Subcutaneous adipose tissue (tissue), 4 donors: Measurements from ENCODE around the gene OXSR1. TPM values are rescaled to one million over a fixed set of nuclear protein-coding genes. Genes with fewer than 3 reads are reported as not detected.

Experiments used
- total RNA-seq, 4 donors: library from RNA; depleted of rRNA; stranded (reverse); fragments of >200 nt; gene quantifications; one replicate each; pipeline ENCODE4 v1.1.0, GENCODE V29; 2016
- TF ChIP-seq, protein P1 (sequence below): fragments of 450-650 bp; IDR thresholded peaks from one replicate; pipeline ENCODE4 v1.5.1; 2016; ENCODE audit warnings: low read depth, mild to moderate bottlenecking, control low read depth, antibody characterized with exemption, moderate library complexity

Gene OXSR1
- total RNA-seq, 4 donors from 2014 or later, result 30.0 to 49.6 (median 33.0) TPM

DNA sequence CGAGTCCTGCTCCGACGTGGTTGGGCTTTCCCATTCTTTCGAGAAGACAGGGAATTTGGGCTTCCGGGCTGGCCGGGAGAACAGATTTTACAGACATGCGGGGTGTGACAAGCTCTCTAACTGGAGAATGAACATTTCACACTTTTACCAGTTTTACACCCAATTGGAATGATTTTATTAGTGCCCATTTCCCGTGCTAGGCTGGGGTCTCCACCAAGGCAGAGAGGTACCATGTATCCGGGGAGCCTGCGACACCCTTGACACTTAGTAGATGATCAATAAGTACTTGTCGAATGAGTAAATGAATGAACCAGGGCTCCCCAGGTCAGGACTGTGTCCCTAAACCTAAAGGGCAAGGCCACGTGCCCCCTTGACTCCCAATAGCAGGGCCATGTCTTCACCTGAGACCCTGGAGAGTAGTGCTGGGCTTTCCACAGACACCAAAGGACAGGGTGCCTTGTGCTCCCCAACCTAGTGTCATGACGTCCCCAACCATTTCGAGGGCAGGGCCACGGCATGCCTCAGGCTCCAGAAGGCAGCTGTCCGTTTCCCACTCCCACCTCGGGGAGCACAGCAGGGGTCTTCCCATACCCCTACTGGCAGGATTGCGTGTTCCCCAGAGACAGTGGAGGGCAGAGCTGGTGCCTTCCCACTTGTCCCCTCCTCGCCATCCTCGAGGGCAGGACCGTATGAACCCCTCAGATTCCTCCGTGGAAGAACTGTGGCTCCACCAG is 27.6 kb upstream of the OXSR1 start:
- TF ChIP-seq, protein P1, sequence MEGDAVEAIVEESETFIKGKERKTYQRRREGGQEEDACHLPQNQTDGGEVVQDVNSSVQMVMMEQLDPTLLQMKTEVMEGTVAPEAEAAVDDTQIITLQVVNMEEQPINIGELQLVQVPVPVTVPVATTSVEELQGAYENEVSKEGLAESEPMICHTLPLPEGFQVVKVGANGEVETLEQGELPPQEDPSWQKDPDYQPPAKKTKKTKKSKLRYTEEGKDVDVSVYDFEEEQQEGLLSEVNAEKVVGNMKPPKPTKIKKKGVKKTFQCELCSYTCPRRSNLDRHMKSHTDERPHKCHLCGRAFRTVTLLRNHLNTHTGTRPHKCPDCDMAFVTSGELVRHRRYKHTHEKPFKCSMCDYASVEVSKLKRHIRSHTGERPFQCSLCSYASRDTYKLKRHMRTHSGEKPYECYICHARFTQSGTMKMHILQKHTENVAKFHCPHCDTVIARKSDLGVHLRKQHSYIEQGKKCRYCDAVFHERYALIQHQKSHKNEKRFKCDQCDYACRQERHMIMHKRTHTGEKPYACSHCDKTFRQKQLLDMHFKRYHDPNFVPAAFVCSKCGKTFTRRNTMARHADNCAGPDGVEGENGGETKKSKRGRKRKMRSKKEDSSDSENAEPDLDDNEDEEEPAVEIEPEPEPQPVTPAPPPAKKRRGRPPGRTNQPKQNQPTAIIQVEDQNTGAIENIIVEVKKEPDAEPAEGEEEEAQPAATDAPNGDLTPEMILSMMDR, result no peak

DNA sequence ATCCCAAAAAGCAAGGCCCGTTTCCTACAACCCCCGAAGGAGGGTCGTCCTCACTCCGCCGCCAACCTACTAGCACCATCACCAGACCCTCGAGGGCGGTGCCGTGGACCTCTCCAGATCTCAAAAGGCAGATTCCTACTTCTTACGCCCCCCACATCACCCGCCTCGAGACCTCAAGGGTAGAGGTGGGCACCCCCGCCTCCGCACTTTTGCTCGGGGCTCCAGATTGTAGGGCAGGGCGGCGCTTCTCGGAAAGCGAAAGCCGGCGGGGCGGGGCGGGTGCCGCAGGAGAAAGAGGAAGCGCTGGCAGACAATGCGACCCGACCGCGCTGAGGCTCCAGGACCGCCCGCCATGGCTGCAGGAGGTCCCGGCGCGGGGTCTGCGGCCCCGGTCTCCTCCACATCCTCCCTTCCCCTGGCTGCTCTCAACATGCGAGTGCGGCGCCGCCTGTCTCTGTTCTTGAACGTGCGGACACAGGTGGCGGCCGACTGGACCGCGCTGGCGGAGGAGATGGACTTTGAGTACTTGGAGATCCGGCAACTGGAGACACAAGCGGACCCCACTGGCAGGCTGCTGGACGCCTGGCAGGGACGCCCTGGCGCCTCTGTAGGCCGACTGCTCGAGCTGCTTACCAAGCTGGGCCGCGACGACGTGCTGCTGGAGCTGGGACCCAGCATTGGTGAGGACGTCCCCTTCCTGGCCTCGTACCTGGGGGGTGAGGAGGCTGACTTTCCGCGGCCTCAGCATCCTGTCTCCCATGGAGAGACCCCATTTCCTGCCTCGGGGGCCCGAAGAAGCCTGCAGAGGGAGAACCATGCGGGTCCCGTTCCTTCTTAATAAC is 26.8 kb upstream of the OXSR1 start, which contains the start of gene MYD88:
TSS of gene MYD88 (plus strand) at position 313 of the 842 bp plus-strand sequence. CDS start at position 353, 40 bp downstream.
- TF ChIP-seq, protein P1, result no peak

DNA sequence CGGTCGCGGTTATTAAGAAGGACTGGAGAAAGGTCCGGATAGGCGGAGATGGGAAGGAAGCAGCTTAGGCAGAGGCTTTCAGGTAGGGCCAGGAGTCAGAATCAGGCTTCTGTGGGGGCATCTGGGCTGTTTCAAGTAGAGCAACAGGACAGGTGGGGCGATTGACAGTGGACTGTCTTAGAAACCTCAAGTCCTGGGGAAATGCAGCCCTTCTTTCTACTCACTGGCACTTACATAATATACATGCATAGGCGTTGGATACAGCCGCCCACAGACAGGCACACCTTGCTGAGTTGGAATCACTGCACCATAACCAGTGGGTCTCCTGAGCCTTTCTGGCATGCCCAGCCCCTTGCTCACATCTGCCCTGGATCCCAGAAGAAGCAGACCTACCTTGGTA is 26.1 kb upstream of the OXSR1 start:
- TF ChIP-seq, protein P1, result no peak

DNA sequence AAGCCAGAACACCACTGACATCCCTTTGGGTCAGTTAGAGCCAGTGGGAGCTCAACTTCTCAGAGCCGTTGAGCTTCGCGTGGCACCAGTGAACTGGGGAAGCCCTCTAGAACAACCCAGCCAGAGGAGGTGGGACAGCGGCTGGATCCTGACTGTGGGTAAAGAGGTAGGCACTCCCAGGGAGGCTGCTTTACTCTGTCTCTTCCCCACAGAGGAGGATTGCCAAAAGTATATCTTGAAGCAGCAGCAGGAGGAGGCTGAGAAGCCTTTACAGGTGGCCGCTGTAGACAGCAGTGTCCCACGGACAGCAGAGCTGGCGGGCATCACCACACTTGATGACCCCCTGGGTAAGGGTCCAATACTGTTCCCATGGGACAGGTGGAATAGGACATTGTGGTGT is 25.7 kb upstream of the OXSR1 start:
- TF ChIP-seq, protein P1, result no peak

DNA sequence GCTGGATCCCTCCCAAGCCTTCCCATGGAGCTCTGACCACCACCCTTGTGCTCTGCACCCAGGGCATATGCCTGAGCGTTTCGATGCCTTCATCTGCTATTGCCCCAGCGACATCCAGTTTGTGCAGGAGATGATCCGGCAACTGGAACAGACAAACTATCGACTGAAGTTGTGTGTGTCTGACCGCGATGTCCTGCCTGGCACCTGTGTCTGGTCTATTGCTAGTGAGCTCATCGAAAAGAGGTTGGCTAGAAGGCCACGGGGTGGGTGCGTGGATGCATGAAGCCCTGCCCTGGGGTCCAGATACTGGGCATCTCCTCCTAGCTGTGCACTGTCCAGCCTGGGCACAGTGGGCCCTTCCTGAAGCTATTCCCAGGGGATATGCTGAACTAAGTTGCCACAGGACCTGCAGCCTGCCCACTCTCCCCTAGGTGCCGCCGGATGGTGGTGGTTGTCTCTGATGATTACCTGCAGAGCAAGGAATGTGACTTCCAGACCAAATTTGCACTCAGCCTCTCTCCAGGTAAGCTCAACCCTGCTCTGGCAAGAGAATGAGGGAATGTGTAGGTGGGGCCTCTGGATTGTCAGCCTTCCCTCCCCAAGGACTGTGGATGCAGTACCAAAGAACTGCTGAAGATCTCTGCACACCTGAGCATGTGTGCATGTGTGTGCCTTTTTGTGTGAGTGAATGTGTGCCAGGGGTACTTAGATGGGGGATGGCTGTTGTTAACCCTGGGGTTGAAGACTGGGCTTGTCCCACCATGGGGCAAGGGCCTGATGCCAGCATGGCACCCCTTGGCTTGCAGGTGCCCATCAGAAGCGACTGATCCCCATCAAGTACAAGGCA is 24.8 kb upstream of the OXSR1 start:
- TF ChIP-seq, protein P1, result no peak

DNA sequence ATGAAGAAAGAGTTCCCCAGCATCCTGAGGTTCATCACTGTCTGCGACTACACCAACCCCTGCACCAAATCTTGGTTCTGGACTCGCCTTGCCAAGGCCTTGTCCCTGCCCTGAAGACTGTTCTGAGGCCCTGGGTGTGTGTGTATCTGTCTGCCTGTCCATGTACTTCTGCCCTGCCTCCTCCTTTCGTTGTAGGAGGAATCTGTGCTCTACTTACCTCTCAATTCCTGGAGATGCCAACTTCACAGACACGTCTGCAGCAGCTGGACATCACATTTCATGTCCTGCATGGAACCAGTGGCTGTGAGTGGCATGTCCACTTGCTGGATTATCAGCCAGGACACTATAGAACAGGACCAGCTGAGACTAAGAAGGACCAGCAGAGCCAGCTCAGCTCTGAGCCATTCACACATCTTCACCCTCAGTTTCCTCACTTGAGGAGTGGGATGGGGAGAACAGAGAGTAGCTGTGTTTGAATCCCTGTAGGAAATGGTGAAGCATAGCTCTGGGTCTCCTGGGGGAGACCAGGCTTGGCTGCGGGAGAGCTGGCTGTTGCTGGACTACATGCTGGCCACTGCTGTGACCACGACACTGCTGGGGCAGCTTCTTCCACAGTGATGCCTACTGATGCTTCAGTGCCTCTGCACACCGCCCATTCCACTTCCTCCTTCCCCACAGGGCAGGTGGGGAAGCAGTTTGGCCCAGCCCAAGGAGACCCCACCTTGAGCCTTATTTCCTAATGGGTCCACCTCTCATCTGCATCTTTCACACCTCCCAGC is 24.0 kb upstream of the OXSR1 start:
- TF ChIP-seq, protein P1, result no peak
